LHCN-M2 (cell line): ENCODE results near the gene HRH4. TPM values are rescaled to one million over a fixed set of nuclear protein-coding genes. Genes with fewer than 3 reads are reported as not detected.
A peak's percentile ranks its signal among the peaks of the same experiment; 100 is the strongest.

Experiments used
- DNase-seq: peaks from one replicate; pipeline ENCODE4 v3.0.0-alpha.2; 2012; ENCODE audit warnings: low read depth
- polyA plus RNA-seq: library from polyadenylated mRNA; unstranded; fragments of >200 nt; gene quantifications from one replicate; pipeline ENCODE4 v1.2.1, GENCODE V29; 2012; ENCODE audit warnings: missing spikeins
- total RNA-seq: library from RNA; depleted of rRNA; stranded (reverse); fragments of >200 nt; gene quantifications from 2 replicates; pipeline ENCODE4 v1.2.3, GENCODE V29; 2014; rRNA removed

The HRH4 gene, protein sequence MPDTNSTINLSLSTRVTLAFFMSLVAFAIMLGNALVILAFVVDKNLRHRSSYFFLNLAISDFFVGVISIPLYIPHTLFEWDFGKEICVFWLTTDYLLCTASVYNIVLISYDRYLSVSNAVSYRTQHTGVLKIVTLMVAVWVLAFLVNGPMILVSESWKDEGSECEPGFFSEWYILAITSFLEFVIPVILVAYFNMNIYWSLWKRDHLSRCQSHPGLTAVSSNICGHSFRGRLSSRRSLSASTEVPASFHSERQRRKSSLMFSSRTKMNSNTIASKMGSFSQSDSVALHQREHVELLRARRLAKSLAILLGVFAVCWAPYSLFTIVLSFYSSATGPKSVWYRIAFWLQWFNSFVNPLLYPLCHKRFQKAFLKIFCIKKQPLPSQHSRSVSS
- 0.13 TPM in 1 of 2 replicates, not detected in the other for total RNA-seq
- polyA plus RNA-seq = 0.02 TPM

DNA sequence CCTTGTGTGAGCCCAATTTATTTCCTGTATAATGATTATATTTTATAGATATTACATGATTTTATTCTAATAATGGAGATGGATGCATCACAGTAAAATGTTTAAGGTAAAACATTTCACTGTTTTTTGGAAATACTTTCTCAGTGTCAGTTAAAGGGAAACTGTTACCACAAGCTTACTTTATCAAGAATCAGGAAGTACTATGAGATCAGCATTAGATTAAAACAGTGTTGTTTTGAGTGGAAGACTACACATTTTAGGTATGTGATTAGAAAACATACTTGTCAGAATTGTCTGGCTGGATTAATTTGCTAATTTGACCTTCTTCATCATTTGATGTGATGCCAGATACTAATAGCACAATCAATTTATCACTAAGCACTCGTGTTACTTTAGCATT is at the start of gene HRH4:
HRH4 (plus strand) TSS at position 250 of the 400 bp plus-strand sequence; CDS start at position 342, 92 bp downstream.
- DNase-seq = no peak

DNA sequence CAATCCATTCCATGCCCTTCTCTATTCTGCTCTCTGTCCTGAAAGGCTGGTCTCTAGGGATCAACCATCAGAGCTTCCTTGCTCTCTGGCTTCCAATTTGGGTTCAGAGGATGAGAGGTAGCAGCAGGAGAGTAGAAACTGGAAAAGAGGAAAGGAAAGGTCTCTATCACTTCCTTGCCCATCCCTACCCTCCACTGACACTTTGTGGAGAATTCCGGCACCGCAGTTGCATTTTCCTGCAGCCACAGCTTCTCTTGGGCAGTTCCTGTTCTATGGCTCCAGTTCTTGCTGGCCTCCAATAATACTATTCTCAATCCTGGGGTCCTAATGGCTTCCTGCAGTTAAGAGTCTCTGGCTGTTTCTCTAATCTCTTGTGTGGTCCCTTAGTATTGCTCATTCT is 47.3 kb upstream of the HRH4 start:
- no peak for DNase-seq

DNA sequence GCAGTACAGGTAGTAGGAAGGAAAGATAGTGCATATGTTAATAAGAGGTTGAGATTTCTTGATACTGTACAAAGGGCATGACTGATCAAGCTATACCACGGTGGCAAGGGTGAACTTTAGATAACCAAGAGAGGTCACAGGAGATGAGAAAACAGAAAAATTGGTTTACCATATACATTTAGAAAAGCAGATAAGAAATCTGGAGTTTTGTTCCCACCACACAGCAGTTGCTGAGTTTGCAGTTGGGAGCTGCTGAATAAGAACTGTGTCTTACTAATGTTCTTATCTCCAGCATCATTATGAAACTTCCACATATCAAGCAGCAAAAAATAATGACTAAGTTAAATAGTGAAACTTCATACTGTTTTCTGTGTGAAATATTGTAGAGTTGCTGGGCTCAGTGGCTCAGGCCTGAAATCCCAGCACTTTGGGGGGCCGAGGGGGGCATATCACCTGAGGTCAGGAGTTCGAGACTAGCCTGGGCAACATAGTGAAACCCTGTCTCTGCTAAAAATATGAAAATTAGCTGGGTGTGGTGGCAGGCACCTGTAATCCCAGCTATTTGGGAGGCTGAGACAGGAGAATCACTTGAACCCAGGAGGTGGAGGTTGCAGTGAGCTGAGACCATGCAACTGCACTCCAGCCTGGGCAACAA is 46.0 kb upstream of the HRH4 start:
- no peak for DNase-seq

DNA sequence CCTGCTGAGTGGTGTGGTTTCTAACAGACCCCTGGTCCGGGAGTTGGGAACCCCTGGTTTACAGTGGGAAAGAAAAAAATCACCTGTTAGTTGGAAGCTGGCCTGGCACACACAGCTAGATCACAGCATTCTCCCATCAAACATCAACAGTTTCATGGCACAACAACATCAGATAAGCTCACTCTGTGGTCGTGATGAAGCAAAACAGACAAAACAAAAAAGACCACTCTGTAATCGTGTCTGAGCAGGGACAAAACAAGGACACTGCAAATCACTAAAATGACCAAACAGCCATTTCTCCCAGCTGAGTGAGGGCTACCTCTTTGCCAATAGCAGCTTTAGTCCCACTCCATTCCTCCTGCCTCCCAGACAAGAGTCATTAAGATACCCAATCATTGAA is 43.0 kb upstream of the HRH4 start:
- no peak for DNase-seq

DNA sequence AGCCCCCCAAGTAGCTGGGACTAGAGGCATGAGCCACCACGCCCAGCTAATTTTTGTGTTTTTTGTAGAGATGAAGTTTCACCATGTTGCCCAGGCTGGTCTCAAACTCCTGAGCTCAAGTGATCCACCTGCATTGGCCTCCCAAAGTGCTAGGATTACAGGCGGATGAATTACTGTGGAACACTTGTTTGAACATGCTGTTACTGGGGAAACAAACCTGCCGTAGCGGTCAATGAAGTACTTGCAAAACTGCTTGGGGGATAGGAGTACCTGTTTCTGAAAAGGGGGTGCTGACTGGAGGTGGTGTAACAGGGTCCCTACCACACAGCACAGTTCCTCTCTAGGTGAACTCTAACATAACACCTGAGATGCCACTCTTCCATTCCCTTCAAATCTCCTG is 39.9 kb upstream of the HRH4 start:
- DNase-seq = no peak

DNA sequence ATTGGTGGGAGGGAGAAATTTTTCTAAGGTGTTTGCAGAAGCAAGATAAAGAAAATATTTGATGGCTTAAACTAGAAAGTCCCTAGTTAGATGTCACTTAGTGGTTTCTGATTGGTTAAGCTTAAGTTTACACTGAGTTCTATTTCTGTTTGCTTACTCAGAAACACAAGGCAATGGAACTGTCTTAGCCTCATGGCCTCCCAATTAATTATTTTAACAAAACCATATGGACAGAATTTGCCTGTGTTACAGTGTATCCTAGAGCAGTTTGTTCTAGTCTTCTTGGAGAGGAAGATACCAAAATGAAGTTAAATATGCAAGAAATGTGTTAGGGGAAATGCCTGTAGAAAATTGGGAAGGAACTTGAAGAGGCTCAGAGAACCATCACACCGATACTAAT is 38.6 kb upstream of the HRH4 start:
- no peak for DNase-seq

DNA sequence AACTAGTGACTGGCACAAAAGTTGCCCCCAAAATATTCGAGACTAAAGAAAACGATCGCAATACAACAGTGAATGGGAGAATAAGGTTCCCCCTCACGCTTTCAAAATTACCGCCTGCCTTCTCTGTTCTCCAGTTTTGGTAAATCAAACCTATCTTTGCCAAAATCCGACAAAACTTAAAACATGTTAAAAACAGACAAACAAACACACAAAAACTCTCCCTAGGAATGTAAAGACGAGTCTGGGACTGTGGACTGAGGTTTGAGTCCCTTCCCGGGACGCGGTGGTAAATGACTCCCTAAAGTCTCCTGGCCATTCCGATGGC is 34.4 kb upstream of the HRH4 start:
- DNase-seq = no peak

DNA sequence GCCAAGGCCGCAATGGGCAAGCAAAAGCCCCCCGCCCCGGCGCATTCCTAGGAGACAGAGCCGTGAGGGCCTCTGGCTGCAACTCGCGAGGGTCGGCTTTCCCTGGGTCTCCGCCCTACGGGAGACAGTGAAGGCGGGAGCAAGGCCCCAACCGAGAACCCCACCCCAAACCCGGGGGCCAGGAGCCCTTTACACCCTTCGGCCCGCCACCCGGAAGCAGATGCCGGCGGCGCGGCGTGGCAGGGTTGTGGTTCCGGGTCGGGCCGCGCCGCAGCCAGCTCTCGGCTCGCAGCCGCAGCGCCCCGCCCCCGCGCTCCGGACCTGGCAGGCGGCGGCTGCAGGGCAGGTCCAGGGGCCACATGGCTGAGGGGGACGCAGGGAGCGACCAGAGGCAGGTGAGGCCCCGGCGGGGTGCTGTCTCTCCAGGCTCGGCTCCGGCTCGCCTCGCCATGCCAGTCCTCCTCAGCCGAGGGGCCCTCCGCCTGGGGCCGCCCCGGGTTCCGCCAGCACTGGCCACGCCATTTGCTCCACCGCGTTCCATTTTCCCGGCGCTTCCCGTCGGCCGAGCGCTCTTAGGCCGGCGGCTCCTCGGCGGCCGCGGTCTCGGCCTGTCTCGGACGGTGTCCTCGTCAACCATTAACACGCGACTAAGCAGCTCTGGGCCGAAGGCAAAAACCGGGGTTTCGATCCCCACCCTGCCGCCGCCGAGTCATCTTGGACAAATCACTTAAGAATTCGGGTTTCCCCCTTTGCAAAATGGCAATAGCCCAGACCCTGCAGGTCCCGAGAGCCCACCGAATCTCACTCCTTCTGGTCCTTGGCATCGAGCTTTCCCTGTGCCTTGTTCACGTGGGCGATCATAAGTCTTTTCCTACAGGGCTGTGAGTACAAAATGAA is 33.8 kb upstream of the HRH4 start, which contains the start of gene IMPACT:
IMPACT (plus strand) TSS at position 273 of the 897 bp plus-strand sequence; CDS start at position 360, 87 bp downstream.
- DNase-seq = peak; percentile 76

DNA sequence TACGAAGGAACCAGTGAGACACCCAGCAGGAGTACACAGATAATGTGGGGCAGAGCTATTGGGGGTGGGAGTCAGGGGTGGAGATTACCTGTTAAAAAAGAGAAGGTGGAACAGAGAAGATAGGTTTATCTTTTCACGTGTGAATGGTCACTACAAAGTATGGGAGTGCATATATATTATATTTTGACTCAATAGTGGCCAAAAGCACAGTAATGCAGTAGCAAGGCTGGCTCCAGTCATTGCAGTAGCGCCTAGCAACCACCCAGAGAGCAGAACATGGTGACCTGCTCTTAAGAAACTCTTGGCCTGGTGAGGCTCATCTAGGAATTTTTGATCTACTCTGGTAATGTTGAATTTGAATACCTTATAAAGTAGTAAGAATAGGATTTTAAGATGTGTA is 33.0 kb upstream of the HRH4 start:
- peak; percentile 30 for DNase-seq

DNA sequence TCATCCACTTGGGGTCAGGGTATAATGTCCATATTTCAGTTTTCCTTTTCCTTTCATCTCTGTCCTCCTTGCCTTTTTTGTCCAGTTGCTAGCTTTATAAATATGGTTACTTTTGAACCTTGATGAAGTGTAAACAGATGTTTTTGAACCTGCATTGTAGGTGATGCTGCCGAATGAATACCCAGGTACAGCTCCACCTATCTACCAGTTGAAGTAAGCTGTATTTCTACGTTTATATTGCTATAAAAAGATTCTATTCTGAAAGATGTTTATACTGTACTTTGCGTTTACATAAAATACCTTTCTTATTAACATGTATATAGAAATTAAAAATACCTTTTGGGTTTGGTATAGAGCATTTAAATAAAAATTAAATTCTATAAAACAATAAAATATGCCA is 31.7 kb upstream of the HRH4 start:
- no peak for DNase-seq

DNA sequence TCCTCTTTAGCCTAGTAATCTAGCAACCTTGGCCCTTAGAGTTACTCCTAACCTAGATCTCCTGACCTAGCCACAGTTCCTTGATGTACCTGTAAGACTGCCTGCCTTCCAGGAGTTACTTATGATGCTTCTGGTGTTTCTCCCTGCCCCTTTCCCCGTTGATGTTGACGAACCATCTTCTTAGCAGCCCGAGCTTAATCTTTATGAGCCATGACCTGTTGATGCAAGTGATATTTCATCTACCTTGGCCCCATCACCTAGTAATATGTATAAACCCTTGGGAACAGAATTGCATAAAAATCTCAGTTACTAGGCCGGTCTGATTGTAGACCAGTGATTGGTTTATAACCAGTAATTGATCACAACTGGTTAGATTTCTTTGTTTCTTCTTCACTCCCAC is 31.2 kb upstream of the HRH4 start:
- DNase-seq = no peak

DNA sequence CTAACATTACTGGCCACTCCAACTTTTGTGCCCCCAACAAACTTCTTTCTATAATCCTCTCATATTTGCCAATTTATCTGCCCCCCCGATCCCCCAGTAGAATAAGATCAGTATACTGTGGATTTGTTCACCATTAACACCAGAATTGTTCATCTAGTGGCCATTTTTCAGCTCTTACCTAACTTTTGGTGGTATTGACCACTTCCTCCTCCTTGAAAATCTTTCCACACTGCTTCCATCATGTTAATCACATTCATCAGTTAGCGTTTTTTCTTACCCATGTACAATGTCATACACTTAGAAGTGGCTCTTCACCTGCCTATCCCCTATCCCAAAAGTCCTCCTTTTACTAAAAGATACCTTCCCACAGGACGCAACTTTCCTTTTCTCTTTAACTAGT is 27.8 kb upstream of the HRH4 start:
- DNase-seq = no peak

DNA sequence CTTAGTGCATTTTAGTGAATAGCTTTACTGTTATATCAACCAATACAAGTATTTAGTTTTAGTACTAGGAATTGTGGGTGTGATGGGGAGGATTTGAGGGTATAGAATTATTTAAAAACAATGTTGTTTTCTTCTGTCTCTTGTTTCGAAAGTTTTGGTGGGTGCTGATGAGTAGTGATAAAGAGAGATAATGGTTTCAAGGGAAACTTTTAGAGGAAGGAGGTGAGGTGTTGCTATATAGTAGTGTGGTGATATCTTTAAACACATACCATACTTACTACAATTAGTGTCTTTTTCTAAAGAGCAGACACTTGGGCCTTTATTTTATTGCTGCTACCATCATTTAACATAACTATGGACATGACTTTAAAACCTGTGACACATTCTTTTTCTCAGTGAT is 23.5 kb upstream of the HRH4 start:
- no peak for DNase-seq

DNA sequence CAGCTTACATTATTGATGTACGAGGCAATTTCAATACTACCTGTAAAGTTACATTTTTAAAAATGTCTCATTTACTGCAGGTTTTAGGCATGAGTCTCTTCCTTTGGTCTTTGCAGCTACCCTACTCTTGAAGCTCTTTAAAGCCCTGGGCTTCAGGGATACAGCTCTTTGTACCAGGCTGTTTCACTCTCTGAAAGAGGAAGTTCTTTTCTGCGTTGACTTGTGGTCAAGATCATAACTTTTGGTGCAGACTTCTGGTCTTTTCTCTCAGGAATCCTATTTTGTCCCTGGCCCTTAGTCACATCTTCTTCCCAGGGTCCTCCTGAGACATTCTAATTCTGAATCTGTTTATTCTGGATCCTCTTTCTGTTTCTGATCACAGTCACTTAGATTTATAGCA is 16.6 kb upstream of the HRH4 start:
- no peak for DNase-seq

DNA sequence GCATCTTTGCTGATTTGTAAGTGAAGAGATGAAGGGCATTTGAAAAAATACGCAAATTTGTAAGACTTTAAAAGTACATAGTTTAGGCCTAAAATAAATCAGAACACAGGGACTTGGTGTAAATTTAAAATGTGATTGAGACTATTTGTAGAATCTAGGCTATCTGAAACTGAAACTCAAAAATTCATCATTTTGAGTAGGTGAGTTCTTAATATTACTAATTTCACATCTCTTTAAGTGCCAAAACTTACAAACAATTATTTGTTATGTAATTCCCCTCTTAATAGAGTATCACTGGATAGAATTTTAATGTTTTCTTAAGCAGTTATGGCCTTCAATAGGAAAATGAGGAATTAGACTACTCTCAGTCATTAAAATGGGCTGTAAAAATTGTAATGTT is 14.0 kb upstream of the HRH4 start:
- no peak for DNase-seq

DNA sequence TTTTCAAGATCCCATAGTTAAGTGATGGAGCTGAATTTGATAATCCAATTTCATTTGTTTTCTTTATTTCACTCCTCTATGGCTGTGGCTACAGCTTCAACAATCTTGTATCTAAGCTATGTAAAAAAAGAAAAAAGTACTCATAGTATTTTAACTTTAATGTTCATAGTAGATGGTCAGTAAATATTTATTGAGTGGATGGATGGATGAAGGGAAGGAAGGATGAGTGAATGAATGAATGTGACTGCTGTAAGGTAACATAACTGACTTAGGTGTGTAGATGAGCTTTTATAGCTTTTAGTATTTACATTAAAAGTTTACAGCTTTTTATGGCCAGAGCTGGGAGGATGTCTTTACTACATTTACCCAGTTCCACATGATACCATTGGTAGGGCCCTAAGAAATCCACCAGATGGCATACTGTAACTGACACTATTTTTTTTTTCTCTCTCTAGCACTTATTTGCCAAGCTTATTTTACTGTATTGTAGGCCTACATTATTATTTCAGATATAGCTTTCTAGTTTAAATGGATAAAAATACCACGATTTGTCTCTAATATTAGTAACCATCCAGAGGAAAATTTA is 13.4 kb upstream of the HRH4 start:
- peak; percentile 5 for DNase-seq

DNA sequence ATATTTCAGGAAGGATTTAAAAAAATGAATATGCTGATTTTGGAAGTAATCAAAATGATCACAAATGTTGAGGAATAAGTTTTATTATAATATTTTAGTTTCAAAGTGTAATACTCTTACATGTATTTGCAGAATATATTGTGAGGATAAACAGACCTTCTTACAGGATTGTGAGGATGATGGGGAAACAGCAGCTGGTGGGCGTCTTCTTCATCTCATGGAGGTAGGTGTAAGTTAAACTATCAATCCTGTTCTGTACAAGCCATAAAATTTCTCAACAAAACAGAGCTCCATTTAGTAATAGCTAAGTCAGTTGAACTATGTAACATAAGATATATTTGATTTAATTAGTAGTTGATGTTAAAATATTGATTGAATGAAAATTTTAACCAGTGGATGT is 12.5 kb upstream of the HRH4 start:
- DNase-seq = no peak

DNA sequence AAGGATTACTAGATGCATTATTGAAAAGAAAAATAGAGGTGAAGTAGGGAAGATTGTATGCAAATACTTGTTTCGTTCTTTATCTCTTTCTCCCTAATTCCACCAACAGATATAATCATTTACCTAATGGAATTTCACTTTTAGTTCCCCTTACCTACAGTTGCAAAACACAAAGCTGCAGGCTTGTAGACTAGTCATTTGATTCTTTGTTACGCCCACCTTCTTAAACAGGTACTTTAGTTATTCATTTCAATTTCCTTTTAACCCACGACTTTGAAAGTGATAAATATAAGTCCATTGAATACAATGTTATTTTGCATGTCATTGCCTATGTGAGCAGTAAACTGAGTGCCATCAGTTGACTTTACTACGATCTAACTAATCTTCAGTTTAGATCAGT is 3.9 kb upstream of the HRH4 start:
- DNase-seq = no peak

DNA sequence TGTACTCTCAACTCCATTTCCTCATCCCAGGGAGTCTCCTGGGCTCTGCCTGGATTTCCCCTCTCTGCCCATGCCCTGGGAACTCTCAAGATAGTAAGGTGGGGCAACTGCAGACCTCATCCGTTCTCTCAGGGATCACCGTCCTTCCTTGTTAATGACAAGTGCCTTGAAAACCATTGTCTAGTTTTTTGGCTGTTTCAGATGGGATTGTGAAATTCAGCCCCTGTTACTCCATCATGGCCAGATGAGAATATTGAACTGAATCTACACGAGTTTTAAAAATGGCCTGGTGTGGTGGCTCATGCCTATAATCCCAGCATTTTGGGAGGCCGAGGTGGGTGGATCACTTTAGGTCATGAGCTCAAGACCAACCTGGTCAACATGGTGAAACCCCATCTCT is 665 bp upstream of the HRH4 start:
- DNase-seq = no peak

DNA sequence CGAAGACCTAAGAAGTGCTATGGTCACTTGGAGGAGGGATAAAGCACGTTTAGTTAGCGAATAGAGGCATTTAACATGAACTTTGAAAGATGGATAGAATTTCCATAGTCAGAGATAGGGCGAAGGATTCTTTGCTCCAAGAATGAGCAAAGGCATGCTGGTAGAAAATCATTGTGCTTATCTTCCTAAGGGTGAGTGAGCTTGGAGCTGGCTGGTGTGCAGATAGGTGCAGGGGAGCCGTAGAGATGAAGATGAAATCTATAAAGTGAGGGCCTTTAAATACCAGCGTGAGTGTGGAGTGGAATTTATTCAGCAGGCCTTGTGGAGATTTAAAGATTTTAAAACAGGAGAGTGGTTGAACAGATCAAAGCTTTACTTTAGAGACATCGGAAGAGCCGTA is 1.6 kb downstream of the HRH4 start:
- DNase-seq = no peak

DNA sequence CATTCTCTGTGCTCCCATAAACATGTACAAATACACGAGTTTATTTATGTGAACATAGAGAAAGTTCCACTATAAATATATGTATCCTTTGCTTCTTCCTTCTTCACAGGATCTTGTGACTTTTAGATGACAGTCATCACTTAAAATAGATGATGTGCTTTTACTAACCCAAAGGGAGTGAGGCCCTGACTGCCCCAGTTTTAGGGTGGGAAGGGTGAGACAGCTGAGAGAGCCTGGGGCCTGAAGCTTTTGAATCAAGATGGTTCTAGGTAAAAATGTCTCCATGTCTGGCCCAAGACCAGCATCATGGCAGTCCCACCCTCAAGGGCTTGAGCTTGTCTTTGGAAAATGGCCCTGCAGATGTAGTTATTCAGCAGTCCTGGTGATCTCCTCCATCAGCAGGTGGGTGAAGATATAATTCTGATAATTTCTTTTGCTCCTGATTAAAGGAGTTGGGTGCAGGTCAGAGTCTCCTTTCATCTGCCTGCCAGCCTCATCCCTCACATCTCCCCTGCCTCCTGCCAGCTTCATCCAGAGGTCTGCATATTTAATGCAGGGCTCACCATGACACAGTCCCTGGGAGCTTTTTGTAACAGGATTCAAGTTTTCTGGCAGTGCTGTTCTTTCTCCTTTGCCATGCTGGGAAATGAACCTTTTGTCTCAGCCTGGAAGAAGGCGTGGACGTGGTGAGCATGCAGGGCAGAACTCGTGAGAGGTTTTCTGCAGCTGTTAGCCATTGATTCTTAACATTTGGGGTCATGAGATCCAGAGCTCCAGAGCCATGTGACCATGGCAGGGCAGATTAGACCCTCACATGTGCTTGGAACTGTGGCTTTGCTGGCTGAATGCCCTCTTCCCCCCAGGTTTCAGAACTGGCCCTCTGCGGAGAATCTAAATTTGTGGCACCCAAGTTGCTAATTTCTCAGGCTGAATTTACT is 2.7 kb downstream of the HRH4 start:
- peak; percentile 27 for DNase-seq
